ENCODE measurements around the gene SRC. TPM values are rescaled to one million over a fixed set of nuclear protein-coding genes. Genes with fewer than 3 reads are reported as not detected.

The SRC gene
- total RNA-seq, 1 experiment from 2014 or later, result 55.6 TPM

GRCh38 chr20:37299718-37300528, 46.0 kb upstream of the SRC start:
- H3F3A ChIP-seq (ENCODE audit: low read length, unreplicated experiment), result peaks cover 8% of the 10 kb centered on the region
- DNase-seq (no peak), ATAC-seq (no peak)
- H3K9ac ChIP-seq (ENCODE audit: low read length), result no peak overlapping the region
- H3K9me2 ChIP-seq (replicated peaks; ENCODE audit: low read length), result no peaks in the 10 kb centered on the region
- no peaks in the 10 kb centered on the region for H3K27me3 ChIP-seq (ENCODE audit: low read length)
- no peak overlapping the region for H3K27ac ChIP-seq (ENCODE audit: low read length)
- ChIA-PET POLR2A (ENCODE audit: unreplicated experiment) (no interaction called here), CTCF (no interaction called here)
- no peak overlapping the region for H3K4me2 ChIP-seq (ENCODE audit: low read length)
- H2AFZ ChIP-seq (ENCODE audit: low read length), result no peak overlapping the region
- H3K79me2 ChIP-seq (ENCODE audit: low read length), result peaks cover 52% of the 10 kb centered on the region
- peaks cover 30% of the 10 kb centered on the region for H3K36me3 ChIP-seq (ENCODE audit: low read depth, low read length)
- TF ChIP-seq EZH2 (IDR thresholded peaks at IDR 0.05; ENCODE audit: low read length, unreplicated experiment) (no peak), CTCF (conservative IDR thresholded peaks at IDR 0.05; ENCODE audit: low read depth, low read length) (no peak), EZH2phosphoT487 (IDR thresholded peaks at IDR 0.05; ENCODE audit: borderline replicate concordance, low read length) (no peak)
- peaks cover 31% of the 10 kb centered on the region for H3K4me1 ChIP-seq (ENCODE audit: insufficient read depth, low read length)
- no peak overlapping the region for H3K4me3 ChIP-seq (ENCODE audit: low read length)
- no peaks in the 10 kb centered on the region for H3K9me3 ChIP-seq (ENCODE audit: low read length)
- no peaks in the 10 kb centered on the region for H4K20me1 ChIP-seq (ENCODE audit: low read length)
- no TSS peak for BruUV-seq (replicated peaks)
- intact Hi-C loops (cut with micrococcal nuclease), result loop anchor here (5.0 kb wide), 1 partner anchor 47 kb away; the partner anchor contains the start of gene SRC

GRCh38 chr20:37301120-37301519, 44.8 kb upstream of the SRC start:
- DNase-seq (no peak), ATAC-seq (no peak)
- Histone ChIP-seq H3K4me2 (ENCODE audit: low read length) (no peak overlapping the region), H3K9ac (ENCODE audit: low read length) (no peak overlapping the region), H2AFZ (ENCODE audit: low read length) (no peak overlapping the region), H3K9me2 (replicated peaks; ENCODE audit: low read length) (no peaks in the 10 kb centered on the region), H3K79me2 (ENCODE audit: low read length) (peaks cover 43% of the 10 kb centered on the region), H3K36me3 (ENCODE audit: low read depth, low read length) (peaks cover 30% of the 10 kb centered on the region), H4K20me1 (ENCODE audit: low read length) (no peaks in the 10 kb centered on the region), H3K4me1 (ENCODE audit: insufficient read depth, low read length) (peaks cover 21% of the 10 kb centered on the region), H3K27ac (ENCODE audit: low read length) (no peak overlapping the region), H3F3A (ENCODE audit: low read length, unreplicated experiment) (no peaks in the 10 kb centered on the region), H3K4me3 (ENCODE audit: low read length) (no peak overlapping the region), H3K27me3 (ENCODE audit: low read length) (no peaks in the 10 kb centered on the region), H3K9me3 (ENCODE audit: low read length) (no peaks in the 10 kb centered on the region)
- ChIA-PET CTCF (no interaction called here), POLR2A (ENCODE audit: unreplicated experiment) (no interaction called here)
- no TSS peak for BruUV-seq (replicated peaks)
- no peak for TF ChIP-seq EZH2phosphoT487 (IDR thresholded peaks at IDR 0.05; ENCODE audit: borderline replicate concordance, low read length)
- TF ChIP-seq CTCF (conservative IDR thresholded peaks at IDR 0.05; ENCODE audit: low read depth, low read length), result no peak
- no peak for TF ChIP-seq EZH2 (IDR thresholded peaks at IDR 0.05; ENCODE audit: low read length, unreplicated experiment)
- intact Hi-C loops (cut with micrococcal nuclease), result no loop called here

- ChIA-PET POLR2A (ENCODE audit: unreplicated experiment) (no interaction called here), CTCF (no interaction called here)
- Histone ChIP-seq H2AFZ (ENCODE audit: low read length) (no peak overlapping the region), H3F3A (ENCODE audit: low read length, unreplicated experiment) (no peaks in the 10 kb centered on the region), H3K4me2 (ENCODE audit: low read length) (no peak overlapping the region), H3K9ac (ENCODE audit: low read length) (no peak overlapping the region), H3K4me1 (ENCODE audit: insufficient read depth, low read length) (peaks cover 17% of the 10 kb centered on the region), H3K36me3 (ENCODE audit: low read depth, low read length) (peaks cover 30% of the 10 kb centered on the region), H3K9me3 (ENCODE audit: low read length) (no peaks in the 10 kb centered on the region), H3K9me2 (replicated peaks; ENCODE audit: low read length) (no peaks in the 10 kb centered on the region), H3K79me2 (ENCODE audit: low read length) (peaks cover 39% of the 10 kb centered on the region), H3K4me3 (ENCODE audit: low read length) (no peak overlapping the region), H3K27ac (ENCODE audit: low read length) (no peak overlapping the region), H4K20me1 (ENCODE audit: low read length) (no peaks in the 10 kb centered on the region), H3K27me3 (ENCODE audit: low read length) (no peaks in the 10 kb centered on the region)
- TF ChIP-seq EZH2 (IDR thresholded peaks at IDR 0.05; ENCODE audit: low read length, unreplicated experiment) (no peak), EZH2phosphoT487 (IDR thresholded peaks at IDR 0.05; ENCODE audit: borderline replicate concordance, low read length) (no peak), CTCF (conservative IDR thresholded peaks at IDR 0.05; ENCODE audit: low read depth, low read length) (no peak)
- no peak for DNase-seq
- intact Hi-C loops (cut with micrococcal nuclease), result no loop called here
- no TSS peak for BruUV-seq (replicated peaks)
- ATAC-seq, result no peak
These were observed 44.4 kb upstream of the SRC start for GRCh38 chr20:37301558-37301957.

All from PC-3 (cell line).